NCI-H345 treated with DMSO at 0.1 percent for 48 hours (cell line): ENCODE data around the gene GOLM1.

ENCODE experiments used
- DNase-seq: peaks from one replicate; lab custom pipeline; 2025; ENCODE audit not compliant: unreplicated experiment; lab: John Stamatoyannopoulos, UW

Gene GOLM1

GRCh38 chr9:85994191-85994590 is 105.2 kb downstream of the GOLM1 start:
- DNase-seq: no peak

- no peak for DNase-seq
Observed at GRCh38 chr9:85987236-85987635, 112.1 kb downstream of the GOLM1 start.

- no peak for DNase-seq
Observed at GRCh38 chr9:85984457-85984856, 114.9 kb downstream of the GOLM1 start.

GRCh38 chr9:85981369-85981768 is 118.0 kb downstream of the GOLM1 start:
- no peak for DNase-seq

- DNase-seq: no peak
Observed at GRCh38 chr9:85978496-85978895, 120.9 kb downstream of the GOLM1 start.
